AG09319 (cell line): ENCODE measurements around the gene PMFBP1.
"Not testable (repeated sequence)": the region's sequence is repeated elsewhere in the genome, so short reads cannot be mapped to it uniquely, and the experiment has no call there.

Experiments
- DNase-seq: peaks from one replicate; pipeline ENCODE4 v3.0.0-alpha.2; 2010; ENCODE audit warnings: low read depth; ENCODE audit errors: extremely low read depth
- TF ChIP-seq, protein P1 (sequence below): IDR thresholded peaks from 2 replicates; pipeline ENCODE4 v1.5.1; 2011; ENCODE audit warnings: low read depth, mild to moderate bottlenecking, inconsistent platforms, low read length, moderate library complexity

Gene PMFBP1

DNA sequence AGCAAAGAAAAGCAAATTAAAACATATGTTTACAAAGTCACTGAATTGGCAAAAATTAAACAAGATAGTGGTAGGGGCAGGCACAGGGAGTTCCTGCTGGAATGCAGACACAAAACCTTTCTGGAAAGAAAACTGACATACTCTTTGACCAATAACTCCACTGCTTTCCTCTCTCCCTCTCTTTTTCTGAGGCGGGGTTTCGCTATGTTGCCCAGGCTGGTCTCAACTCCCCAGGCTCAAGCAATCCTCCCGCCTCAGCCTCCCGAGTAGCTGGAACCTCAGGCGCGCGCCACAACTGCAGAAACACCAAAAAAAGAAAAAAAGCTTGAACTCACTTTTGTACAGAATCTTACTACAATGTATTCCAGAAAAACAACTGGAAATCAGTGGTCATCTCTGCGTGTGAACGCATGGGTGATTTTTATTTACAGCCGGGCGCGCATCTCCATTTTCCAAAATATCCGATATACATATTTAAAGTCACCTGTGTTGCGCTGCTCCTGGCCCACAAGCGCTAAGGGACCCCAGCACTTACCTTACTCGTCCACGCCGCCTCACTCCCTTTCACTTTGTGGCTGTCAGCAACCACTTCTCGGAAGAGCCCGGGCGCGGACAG lies 79.0 kb downstream of the PMFBP1 start:
- TF ChIP-seq, protein P1, sequence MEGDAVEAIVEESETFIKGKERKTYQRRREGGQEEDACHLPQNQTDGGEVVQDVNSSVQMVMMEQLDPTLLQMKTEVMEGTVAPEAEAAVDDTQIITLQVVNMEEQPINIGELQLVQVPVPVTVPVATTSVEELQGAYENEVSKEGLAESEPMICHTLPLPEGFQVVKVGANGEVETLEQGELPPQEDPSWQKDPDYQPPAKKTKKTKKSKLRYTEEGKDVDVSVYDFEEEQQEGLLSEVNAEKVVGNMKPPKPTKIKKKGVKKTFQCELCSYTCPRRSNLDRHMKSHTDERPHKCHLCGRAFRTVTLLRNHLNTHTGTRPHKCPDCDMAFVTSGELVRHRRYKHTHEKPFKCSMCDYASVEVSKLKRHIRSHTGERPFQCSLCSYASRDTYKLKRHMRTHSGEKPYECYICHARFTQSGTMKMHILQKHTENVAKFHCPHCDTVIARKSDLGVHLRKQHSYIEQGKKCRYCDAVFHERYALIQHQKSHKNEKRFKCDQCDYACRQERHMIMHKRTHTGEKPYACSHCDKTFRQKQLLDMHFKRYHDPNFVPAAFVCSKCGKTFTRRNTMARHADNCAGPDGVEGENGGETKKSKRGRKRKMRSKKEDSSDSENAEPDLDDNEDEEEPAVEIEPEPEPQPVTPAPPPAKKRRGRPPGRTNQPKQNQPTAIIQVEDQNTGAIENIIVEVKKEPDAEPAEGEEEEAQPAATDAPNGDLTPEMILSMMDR = no peak
- DNase-seq = peak; percentile 22

DNA sequence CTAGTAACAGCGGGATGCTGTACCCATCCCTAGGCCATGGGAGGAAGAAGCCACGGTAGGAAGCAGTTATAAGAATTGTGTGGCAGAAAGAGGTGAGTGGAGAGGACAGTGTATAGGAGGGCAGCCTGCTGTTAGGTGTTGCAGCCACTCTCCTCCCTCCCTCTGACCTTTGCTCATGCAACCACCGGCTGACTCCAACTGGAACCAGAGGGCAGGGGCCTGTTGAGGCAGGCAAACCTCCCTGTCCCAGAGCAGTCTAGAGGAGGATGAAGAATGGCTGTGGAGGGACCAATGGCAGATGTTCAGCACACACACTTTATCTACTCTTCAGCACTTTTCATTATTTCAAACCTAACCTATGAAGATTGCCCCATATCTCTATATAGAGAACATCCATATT lies 80.7 kb downstream of the PMFBP1 start:
- TF ChIP-seq, protein P1 = no peak
- no peak for DNase-seq

DNA sequence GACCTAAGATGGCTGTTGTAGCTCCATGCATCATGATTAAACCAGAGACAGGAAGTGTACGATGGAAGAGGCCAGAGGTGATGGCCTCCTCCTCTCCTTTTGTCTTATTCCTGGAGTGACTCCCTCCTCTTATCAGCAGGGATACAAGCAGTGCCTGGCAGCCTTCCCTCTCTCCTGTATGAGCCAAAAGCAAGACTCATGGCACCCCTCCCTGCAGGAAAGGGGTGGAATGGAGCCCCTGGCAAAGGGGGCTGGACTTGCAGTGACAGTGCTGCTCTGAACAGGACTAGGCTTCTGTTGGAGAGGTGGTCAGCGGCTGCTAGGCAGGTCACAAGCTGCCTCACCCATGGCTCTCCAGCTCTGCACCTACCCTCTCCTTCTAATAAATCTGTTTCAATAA lies 87.0 kb downstream of the PMFBP1 start:
- TF ChIP-seq, protein P1 = no peak
- no peak for DNase-seq

DNA sequence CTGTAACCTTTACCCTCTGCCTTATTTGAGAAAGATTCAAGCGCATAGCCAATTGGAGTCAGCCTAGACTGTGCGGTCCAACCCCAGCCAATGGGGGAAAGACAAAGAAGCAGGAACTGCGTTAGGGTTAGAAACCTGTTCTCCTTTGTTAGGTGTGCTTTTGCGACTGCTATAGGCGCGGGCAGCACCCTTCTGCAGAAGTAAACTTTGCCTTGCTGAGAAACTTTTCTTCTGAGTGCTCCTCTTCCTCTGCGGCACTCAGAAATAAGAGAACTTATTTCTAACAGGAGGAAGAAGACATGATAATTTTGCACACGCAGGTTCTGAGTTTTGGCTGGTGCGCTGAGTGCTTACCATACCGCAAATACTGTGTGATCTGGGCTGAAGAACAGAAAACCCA lies 87.5 kb downstream of the PMFBP1 start:
- TF ChIP-seq, protein P1 = no peak
- no peak for DNase-seq

DNA sequence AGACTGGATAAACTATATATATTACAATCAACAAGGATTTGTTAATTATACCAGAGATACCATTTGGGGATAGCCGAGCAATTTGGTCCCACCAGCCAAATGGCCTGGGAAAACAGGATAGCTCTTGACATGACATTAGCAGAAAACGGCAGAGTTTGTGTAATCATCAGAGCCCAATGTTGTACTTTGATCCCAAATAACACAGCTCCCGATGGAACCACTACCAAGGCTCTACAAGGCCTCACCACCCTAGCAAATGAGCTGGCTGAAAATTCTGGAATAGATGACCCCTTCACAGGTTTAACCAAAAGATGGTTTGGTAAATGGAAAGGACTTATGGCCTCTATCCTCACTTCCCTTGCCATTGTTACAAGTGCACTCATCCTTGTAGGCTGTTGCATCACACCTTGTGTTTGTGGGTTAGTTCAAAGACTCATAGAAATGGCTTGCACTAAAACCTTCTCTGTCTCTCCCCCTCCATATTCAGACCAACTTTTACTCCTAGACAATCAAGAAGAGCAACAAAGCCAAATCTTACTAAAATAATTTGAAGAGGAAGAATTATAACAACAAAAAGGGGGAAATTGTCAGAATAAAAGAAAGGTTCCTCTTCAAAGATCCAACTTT lies 88.1 kb downstream of the PMFBP1 start:
- DNase-seq = no peak
- TF ChIP-seq, protein P1 = no peak

DNA sequence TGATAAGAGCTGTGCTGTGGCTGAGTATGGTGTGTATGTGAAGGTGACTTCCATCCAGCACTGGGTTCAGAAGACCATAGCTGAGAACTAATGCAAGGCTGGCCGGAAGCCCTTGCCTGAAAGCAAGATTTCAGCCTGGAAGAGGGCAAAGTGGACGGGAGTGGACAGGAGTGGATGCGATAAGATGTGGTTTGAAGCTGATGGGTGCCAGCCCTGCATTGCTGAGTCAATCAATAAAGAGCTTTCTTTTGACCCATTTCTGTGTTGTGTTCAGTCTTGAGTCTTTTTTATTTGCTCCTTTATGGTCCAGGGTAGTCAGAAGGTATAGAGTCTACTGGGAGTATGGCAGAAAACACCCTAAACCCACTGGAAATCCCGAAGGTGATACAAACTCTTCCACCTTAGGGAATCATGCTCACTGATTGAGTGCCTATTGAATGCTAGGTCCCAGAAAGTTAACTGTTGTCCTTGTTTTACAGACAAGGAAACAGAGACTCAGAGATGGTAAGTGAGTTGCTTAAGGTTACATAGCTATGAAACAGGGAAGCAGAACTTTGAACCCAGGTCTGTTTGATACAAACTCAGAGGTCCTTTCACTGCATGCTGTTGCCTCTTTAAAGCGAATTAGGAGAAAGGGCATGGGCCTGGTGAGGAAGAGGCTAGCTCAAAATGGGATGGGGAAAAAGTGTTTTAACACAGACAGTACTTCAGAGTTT lies 94.8 kb downstream of the PMFBP1 start:
- DNase-seq = not testable (repeated sequence)

DNA sequence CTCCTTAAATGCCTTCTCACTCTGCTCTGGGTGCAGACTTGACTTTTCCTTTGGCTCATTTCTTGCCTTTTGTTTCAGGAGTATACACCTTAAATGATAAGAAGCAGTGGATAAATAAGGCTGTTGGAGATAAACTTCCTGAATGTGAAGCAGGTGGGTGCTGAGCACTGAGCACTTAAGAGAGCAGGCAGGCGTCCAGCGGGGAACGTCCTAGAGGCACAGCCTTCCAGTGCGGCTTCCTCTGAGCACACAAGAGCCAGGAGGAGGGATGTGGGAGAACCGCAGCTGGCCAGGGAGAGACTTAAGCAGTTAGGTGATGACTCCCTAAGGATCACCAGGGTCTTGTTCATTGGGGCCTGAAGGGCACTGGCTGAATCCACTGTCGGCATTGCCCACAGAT lies 96.9 kb downstream of the PMFBP1 start:
- not testable (repeated sequence) for DNase-seq

DNA sequence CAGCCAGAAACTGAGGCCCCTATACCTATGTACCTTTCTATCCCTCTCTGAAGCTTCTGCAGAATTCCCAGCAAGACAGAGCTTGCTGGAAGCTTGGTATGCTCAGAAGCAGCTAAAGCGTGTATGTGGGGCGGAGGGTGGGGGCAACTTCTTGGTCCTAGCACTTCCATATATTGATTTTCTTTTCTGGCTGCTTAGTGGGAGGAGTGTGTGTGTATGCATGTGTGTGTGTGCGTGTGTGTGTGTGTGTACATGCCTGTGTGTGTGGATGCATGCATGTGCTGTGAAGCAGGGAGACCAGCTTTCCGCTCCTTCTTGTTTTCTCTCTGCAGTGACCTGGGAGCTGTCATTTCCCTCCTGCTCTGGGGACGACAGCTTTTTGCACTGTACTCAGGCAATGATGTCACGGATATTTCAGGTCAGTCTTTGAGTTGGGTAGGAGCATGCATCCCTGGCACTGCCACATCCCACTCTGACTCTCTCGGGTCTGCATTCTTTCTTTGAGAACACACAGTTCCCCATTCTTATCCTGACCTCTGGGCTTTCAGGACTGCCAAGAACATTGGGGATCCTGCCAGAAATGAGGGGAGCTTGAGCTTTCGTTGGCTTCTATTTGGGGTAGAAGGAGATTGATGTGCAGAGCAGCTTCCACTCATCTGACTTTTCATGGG lies 98.3 kb downstream of the PMFBP1 start:
- no peak for DNase-seq
- TF ChIP-seq, protein P1 = no peak
